IMR-90 (cell line): Measurements from ENCODE around the gene ABTB2.

Experiments
- CTCF ChIP-seq: conservative IDR thresholded peaks from 2 replicates; pipeline ENCODE4 v1.5.1; 2012; ENCODE audit warnings: mild to moderate bottlenecking, low read depth, low read length, improper control_type of control experiment
- MXI1 ChIP-seq: IDR thresholded peaks from 2 replicates; pipeline ENCODE4 v1.6.1; 2012; ENCODE audit warnings: low read depth, mild to moderate bottlenecking, low read length, moderate library complexity, borderline replicate concordance
- POLR2A ChIP-seq: IDR thresholded peaks from 2 replicates; pipeline ENCODE4 v1.6.1; 2012; ENCODE audit warnings: mild to moderate bottlenecking, low read depth, low read length
- RFX5 ChIP-seq: IDR thresholded peaks from 2 replicates; pipeline ENCODE4 v1.8.0; 2012; ENCODE audit warnings: low read depth, mild to moderate bottlenecking, low read length, moderate library complexity
- USF2 ChIP-seq: fragments of 150-350 bp; IDR thresholded peaks from 2 replicates; pipeline ENCODE4 v1.6.1; 2017; ENCODE audit warnings: mild to moderate bottlenecking, antibody characterized with exemption, low read length, low read depth

- TF ChIP-seq CTCF (no peak), POLR2A (no peak), USF2 (no peak), RFX5 (no peak), MXI1 (no peak)
Observed at GRCh38 chr11:34252015-34252414, 105.8 kb downstream of the ABTB2 start.
